Liver (tissue), 3 donors: ENCODE measurements around the gene PDS5A.

Source experiments
- CTCF ChIP-seq: fragments of 150-350 bp; IDR thresholded peaks from 2 replicates; pipeline ENCODE4 v1.5.1; 2017; ENCODE audit warnings: improper control_type of control experiment, low read depth, low read length; ENCODE audit not compliant: missing input control
- GABPA ChIP-seq, 2 donors: IDR thresholded peaks in 1 of 2; conservative IDR thresholded peaks in 1 of 2; 2 replicates each; pipeline ENCODE4 v1.6.1; 2016; ENCODE audit warnings: antibody characterized with exemption in 2 of 2, mild to moderate bottlenecking in 1 of 2, moderate library complexity in 1 of 2
- REST ChIP-seq: IDR thresholded peaks from 2 replicates; pipeline ENCODE4 v1.6.1; 2016; ENCODE audit warnings: antibody characterized with exemption, mild to moderate bottlenecking
- SP1 ChIP-seq: IDR thresholded peaks from 2 replicates; pipeline ENCODE4 v1.6.1; 2018; ENCODE audit warnings: antibody characterized with exemption, mild to moderate bottlenecking
- donor health status: healthy.
- donor health status: healthy.

GRCh38 chr4:39908284-39908683 is 69.4 kb downstream of the PDS5A start:
- TF ChIP-seq REST (no peak), CTCF (no peak), GABPA (IDR thresholded peaks at IDR 0.05 in 1 of 2, conservative IDR thresholded peaks at IDR 0.05 in 1 of 2) (no peak), SP1 (no peak)
